HEK293 (cell line): ENCODE data around the gene ECT2.

Experiments
- CTCF ChIA-PET: fragments of 350-600 bp; formaldehyde crosslinking; extraction: SDS; loops from one replicate; lab custom pipeline; 2021; ENCODE audit warnings: antibody characterized with exemption; lab: Yijun Ruan, JAX
- POLR2A ChIA-PET: fragments of 300-600 bp; formaldehyde crosslinking; extraction: SDS; loops from one replicate; lab custom pipeline; 2020; ENCODE audit warnings: antibody characterized with exemption, inconsistent platforms; lab: Yijun Ruan, JAX
- H3K27ac ChIP-seq: fragments of 200-500 bp; sonication (Bioruptor generic); 2 replicates; pipeline ENCODE4 v1.5.1; 2014; ENCODE audit warnings: low read depth, low read length, control low read depth, inconsistent platforms; ENCODE audit errors: extremely low read depth
- H3K36me3 ChIP-seq, 2 experiments: fragments of 200-500 bp in 1 of 2; sonication (Bioruptor generic) in 1 of 2; 1 replicate in 1 of 2; 2 replicates in 1 of 2; pipeline ENCODE4 v1.5.1; 2014 to 2017; ENCODE audit warnings: inconsistent platforms in 2 of 2, low read length in 2 of 2; ENCODE audit not compliant: control insufficient read depth in 2 of 2, insufficient read depth in 1 of 2
- H3K4me1 ChIP-seq: fragments of 200-500 bp; sonication (Bioruptor generic); 2 replicates; pipeline ENCODE4 v1.5.1; 2014; ENCODE audit warnings: mild to moderate bottlenecking, low read length, inconsistent platforms; ENCODE audit not compliant: control insufficient read depth, insufficient read depth
- H3K4me3 ChIP-seq: 2 replicates; pipeline ENCODE4 v1.5.1; 2011; ENCODE audit warnings: low read depth, mild to moderate bottlenecking, control low read depth, low read length, moderate library complexity
- H3K9me3 ChIP-seq: fragments of 200-500 bp; sonication (Bioruptor generic); 2 replicates; pipeline ENCODE4 v1.5.1; 2014; ENCODE audit warnings: low read depth, low read length, inconsistent platforms; ENCODE audit not compliant: control insufficient read depth, insufficient read depth
- PRDM1 ChIP-seq: fragments of 450-650 bp; formaldehyde crosslinking; IDR thresholded peaks from 2 replicates; pipeline ENCODE4; 2016; ENCODE audit warnings: missing biosample characterization, missing genetic modification characterization
- PRDM10 ChIP-seq: fragments of 450-650 bp; formaldehyde crosslinking; IDR thresholded peaks from 2 replicates; pipeline ENCODE4 v1.5.1; 2016; ENCODE audit warnings: missing biosample characterization, missing genetic modification characterization
- ZBTB11 ChIP-seq: fragments of 450-650 bp; formaldehyde crosslinking; conservative IDR thresholded peaks from 2 replicates; pipeline ENCODE4 v1.5.1; 2016; ENCODE audit warnings: low read depth, missing biosample characterization, missing genetic modification characterization
- ZBTB49 ChIP-seq: fragments of 450-650 bp; formaldehyde crosslinking; IDR thresholded peaks from 2 replicates; pipeline ENCODE4 v1.5.1; 2016; ENCODE audit warnings: missing biosample characterization, missing genetic modification characterization, low read depth
- ZFP3 ChIP-seq: fragments of 450-650 bp; formaldehyde crosslinking; IDR thresholded peaks from 2 replicates; pipeline ENCODE4 v1.5.1; 2016; ENCODE audit warnings: low read depth, missing biosample characterization, missing genetic modification characterization
- ZNF10 ChIP-seq: fragments of 450-650 bp; formaldehyde crosslinking; IDR thresholded peaks from 2 replicates; pipeline ENCODE4 v1.5.1; 2017; ENCODE audit warnings: missing biosample characterization, missing genetic modification characterization
- ZNF146 ChIP-seq: fragments of 450-650 bp; formaldehyde crosslinking; IDR thresholded peaks from 2 replicates; pipeline ENCODE4 v1.5.1; 2016; ENCODE audit warnings: missing biosample characterization, missing genetic modification characterization
- ZNF175 ChIP-seq: fragments of 450-650 bp; formaldehyde crosslinking; IDR thresholded peaks from 2 replicates; pipeline ENCODE4 v1.5.1; 2016; ENCODE audit warnings: missing biosample characterization, missing genetic modification characterization
- ZNF280D ChIP-seq: fragments of 450-650 bp; formaldehyde crosslinking; IDR thresholded peaks from 2 replicates; pipeline ENCODE4 v1.5.1; 2016; ENCODE audit warnings: missing biosample characterization, missing genetic modification characterization
- ZNF747 ChIP-seq: fragments of 450-650 bp; formaldehyde crosslinking; IDR thresholded peaks from 2 replicates; pipeline ENCODE4 v1.5.1; 2016; ENCODE audit warnings: missing biosample characterization, missing genetic modification characterization
- ZNF777 ChIP-seq: fragments of 450-650 bp; formaldehyde crosslinking; IDR thresholded peaks from 2 replicates; pipeline ENCODE4 v1.5.1; 2017; ENCODE audit warnings: missing biosample characterization, missing genetic modification characterization, borderline replicate concordance
- ZSCAN23 ChIP-seq: fragments of 450-650 bp; formaldehyde crosslinking; IDR thresholded peaks from 2 replicates; pipeline ENCODE4 v1.5.1; 2016; ENCODE audit warnings: missing biosample characterization, missing genetic modification characterization

The ECT2 gene

GRCh38 chr3:172700936-172701455 is 49.5 kb upstream of the ECT2 start:
- no peaks in the 10 kb centered on the region for H3K36me3 ChIP-seq
- H3K4me3 ChIP-seq = no peak overlapping the region
- ChIA-PET POLR2A (no interaction called here), CTCF (interaction anchor here (0.6 to 2.3 kb wide), 3 partner anchors 10 to 222 kb away, joined by 3 to 7 read pairs (median 3); partner anchors contain the start of gene NCEH1)
- no peaks in the 10 kb centered on the region for H3K4me1 ChIP-seq
- no peaks in the 10 kb centered on the region for H3K9me3 ChIP-seq
- no peak overlapping the region for H3K27ac ChIP-seq
- TF ChIP-seq ZNF175 (tag by site-specific recombination) = no peak
- peak; percentile 55; the same call in 1 of the 2 replicates for TF ChIP-seq PRDM10 (tag by site-specific recombination)

GRCh38 chr3:172701751-172702150 is 48.8 kb upstream of the ECT2 start:
- Histone ChIP-seq H3K4me3 (no peak overlapping the region), H3K9me3 (no peaks in the 10 kb centered on the region)
- ChIA-PET CTCF (interaction anchor here (2.3 kb wide), 1 partner anchor 9 kb away, joined by 7 read pairs; the partner anchor contains the start of gene NCEH1), POLR2A (no interaction called here)
- TF ChIP-seq ZBTB11 (tag by site-specific recombination) (no peak), PRDM1 (peak; percentile 26; the same call in 1 of the 2 replicates), ZNF747 (tag by site-specific recombination) (no peak), ZNF280D (tag by site-specific recombination) (no peak), ZSCAN23 (tag by site-specific recombination) (no peak)
- TF ChIP-seq, all 188 proteins: peak for 1
- no peaks in the 10 kb centered on the region for H3K4me1 ChIP-seq
- H3K36me3 ChIP-seq = no peaks in the 10 kb centered on the region
- H3K27ac ChIP-seq = no peak overlapping the region

GRCh38 chr3:172702256-172702655 is 48.3 kb upstream of the ECT2 start:
- no peaks in the 10 kb centered on the region for H3K36me3 ChIP-seq
- ChIA-PET CTCF (interaction anchor here (2.3 kb wide), 1 partner anchor 9 kb away, joined by 7 read pairs; the partner anchor contains the start of gene NCEH1), POLR2A (no interaction called here)
- H3K27ac ChIP-seq = no peak overlapping the region
- no peaks in the 10 kb centered on the region for H3K9me3 ChIP-seq
- H3K4me3 ChIP-seq = no peak overlapping the region
- no peaks in the 10 kb centered on the region for H3K4me1 ChIP-seq
- TF ChIP-seq PRDM10 (tag by site-specific recombination) (no peak), ZBTB49 (tag by site-specific recombination) (no peak), ZNF146 (tag by site-specific recombination) (no peak), ZFP3 (tag by site-specific recombination) (no peak), PRDM1 (no peak), ZNF777 (tag by site-specific recombination) (no peak), ZNF10 (tag by site-specific recombination) (no peak)
